HEK293 (cell line): Measurements from ENCODE around the gene ISM1.

Experiments
- CTCF ChIA-PET: fragments of 350-600 bp; formaldehyde crosslinking; extraction: SDS; loops from one replicate; lab custom pipeline; 2021; ENCODE audit warnings: antibody characterized with exemption; lab: Yijun Ruan, JAX
- POLR2A ChIA-PET: fragments of 300-600 bp; formaldehyde crosslinking; extraction: SDS; loops from one replicate; lab custom pipeline; 2020; ENCODE audit warnings: antibody characterized with exemption, inconsistent platforms; lab: Yijun Ruan, JAX
- H3K27ac ChIP-seq: fragments of 200-500 bp; sonication (Bioruptor generic); 2 replicates; pipeline ENCODE4 v1.5.1; 2014; ENCODE audit warnings: low read depth, low read length, control low read depth, inconsistent platforms; ENCODE audit errors: extremely low read depth
- H3K36me3 ChIP-seq, 2 experiments: fragments of 200-500 bp in 1 of 2; sonication (Bioruptor generic) in 1 of 2; 1 replicate in 1 of 2; 2 replicates in 1 of 2; pipeline ENCODE4 v1.5.1; 2014 to 2017; ENCODE audit warnings: inconsistent platforms in 2 of 2, low read length in 2 of 2; ENCODE audit not compliant: control insufficient read depth in 2 of 2, insufficient read depth in 1 of 2
- H3K4me1 ChIP-seq: fragments of 200-500 bp; sonication (Bioruptor generic); 2 replicates; pipeline ENCODE4 v1.5.1; 2014; ENCODE audit warnings: mild to moderate bottlenecking, low read length, inconsistent platforms; ENCODE audit not compliant: control insufficient read depth, insufficient read depth
- H3K4me3 ChIP-seq: 2 replicates; pipeline ENCODE4 v1.5.1; 2011; ENCODE audit warnings: low read depth, mild to moderate bottlenecking, control low read depth, low read length, moderate library complexity
- H3K9me3 ChIP-seq: fragments of 200-500 bp; sonication (Bioruptor generic); 2 replicates; pipeline ENCODE4 v1.5.1; 2014; ENCODE audit warnings: low read depth, low read length, inconsistent platforms; ENCODE audit not compliant: control insufficient read depth, insufficient read depth
- CTCF ChIP-seq: fragments of 450-650 bp; formaldehyde crosslinking; IDR thresholded peaks from 2 replicates; pipeline ENCODE4 v1.5.1; 2016; ENCODE audit warnings: missing biosample characterization, missing genetic modification characterization
- IKZF3 ChIP-seq: fragments of 450-650 bp; IDR thresholded peaks from 2 replicates; pipeline ENCODE4 v1.5.0; 2018; ENCODE audit warnings: missing biosample characterization, mild to moderate bottlenecking, missing genetic modification characterization, moderate library complexity
- KLF1 ChIP-seq: fragments of 450-650 bp; formaldehyde crosslinking; IDR thresholded peaks from 2 replicates; pipeline ENCODE4 v1.5.1; 2016; ENCODE audit warnings: missing biosample characterization, missing genetic modification characterization
- KLF7 ChIP-seq: fragments of 450-650 bp; formaldehyde crosslinking; IDR thresholded peaks from 2 replicates; pipeline ENCODE4 v1.5.1; 2016; ENCODE audit warnings: missing biosample characterization, missing genetic modification characterization, borderline replicate concordance
- TCF7L2 ChIP-seq: IDR thresholded peaks from 2 replicates; pipeline ENCODE4 v1.6.1; 2011; ENCODE audit warnings: low read depth, mild to moderate bottlenecking, inconsistent platforms, low read length, moderate library complexity, borderline replicate concordance
- ZNF138 ChIP-seq: fragments of 450-650 bp; formaldehyde crosslinking; IDR thresholded peaks from 2 replicates; pipeline ENCODE4 v1.5.1; 2016; ENCODE audit warnings: missing biosample characterization, missing genetic modification characterization, borderline replicate concordance
- ZNF146 ChIP-seq: fragments of 450-650 bp; formaldehyde crosslinking; IDR thresholded peaks from 2 replicates; pipeline ENCODE4 v1.5.1; 2016; ENCODE audit warnings: missing biosample characterization, missing genetic modification characterization
- ZNF2 ChIP-seq: fragments of 450-650 bp; formaldehyde crosslinking; IDR thresholded peaks from 2 replicates; pipeline ENCODE4 v1.5.1; 2016; ENCODE audit warnings: missing biosample characterization, missing genetic modification characterization
- ZNF335 ChIP-seq: fragments of 450-650 bp; formaldehyde crosslinking; conservative IDR thresholded peaks from 2 replicates; pipeline ENCODE4 v1.5.1; 2016; ENCODE audit warnings: missing biosample characterization, missing genetic modification characterization
- ZNF398 ChIP-seq: fragments of 450-650 bp; formaldehyde crosslinking; IDR thresholded peaks from 2 replicates; pipeline ENCODE4 v1.5.1; 2017; ENCODE audit warnings: missing biosample characterization, missing genetic modification characterization
- ZNF501 ChIP-seq: fragments of 450-650 bp; formaldehyde crosslinking; IDR thresholded peaks from 2 replicates; pipeline ENCODE4 v1.5.1; 2016; ENCODE audit warnings: missing biosample characterization, missing genetic modification characterization
- ZNF513 ChIP-seq: fragments of 450-650 bp; IDR thresholded peaks from 2 replicates; pipeline ENCODE4 v1.5.1; 2018; ENCODE audit warnings: missing biosample characterization, missing genetic modification characterization
- ZNF530 ChIP-seq: fragments of 450-650 bp; formaldehyde crosslinking; IDR thresholded peaks from 2 replicates; pipeline ENCODE4 v1.5.1; 2016; ENCODE audit warnings: low read depth, missing biosample characterization, missing genetic modification characterization
- ZNF560 ChIP-seq: fragments of 450-650 bp; formaldehyde crosslinking; IDR thresholded peaks from 2 replicates; pipeline ENCODE4 v1.5.1; 2017; ENCODE audit warnings: missing biosample characterization, missing genetic modification characterization, borderline replicate concordance
- ZNF626 ChIP-seq: fragments of 450-650 bp; sonication (Bioruptor Pico); formaldehyde crosslinking; IDR thresholded peaks from 2 replicates; pipeline ENCODE4 v1.5.1; 2018; ENCODE audit warnings: missing biosample characterization, missing genetic modification characterization, inconsistent platforms
- ZNF654 ChIP-seq: fragments of 450-650 bp; formaldehyde crosslinking; IDR thresholded peaks from 2 replicates; pipeline ENCODE4 v1.5.1; 2016; ENCODE audit warnings: low read depth, missing biosample characterization, missing genetic modification characterization

The ISM1 gene

GRCh38 chr20:13321416-13321815, 100.3 kb downstream of the ISM1 start (continued):
- TF ChIP-seq TCF7L2 (no peak), KLF1 (tag by site-specific recombination) (no peak), ZNF560 (no peak), ZNF398 (tag by site-specific recombination) (no peak), ZNF513 (tag by site-specific recombination) (no peak), ZNF146 (tag by site-specific recombination) (no peak)

- Histone ChIP-seq H3K4me3 (no peak overlapping the region), H3K9me3 (no peaks in the 10 kb centered on the region), H3K36me3 (no peaks in the 10 kb centered on the region), H3K27ac (no peak overlapping the region), H3K4me1 (no peaks in the 10 kb centered on the region)
- ChIA-PET CTCF (interaction anchor here (0.6 to 2.1 kb wide), 4 partner anchors 20 to 449 kb away, joined by 3 to 10 read pairs (median 4); no protein-coding TSS in a partner anchor), POLR2A (no interaction called here)
- TF ChIP-seq KLF7 (tag by site-specific recombination) (no peak), ZNF501 (no peak), ZNF138 (no peak), IKZF3 (tag by site-specific recombination) (no peak), ZNF626 (tag by site-specific recombination) (no peak), ZNF398 (tag by site-specific recombination) (no peak)
Observed at GRCh38 chr20:13322198-13322597, 101.1 kb downstream of the ISM1 start.

GRCh38 chr20:13322621-13323020, 101.5 kb downstream of the ISM1 start:
- POLR2A ChIA-PET: no interaction called here

GRCh38 chr20:13325033-13325432, 104.0 kb downstream of the ISM1 start:
- Histone ChIP-seq H3K9me3 (no peaks in the 10 kb centered on the region), H3K36me3 (no peaks in the 10 kb centered on the region), H3K27ac (no peak overlapping the region), H3K4me1 (no peaks in the 10 kb centered on the region), H3K4me3 (no peak overlapping the region)
- CTCF ChIA-PET: interaction anchor here (0.6 to 1.8 kb wide), 11 partner anchors 9 to 722 kb away, joined by 3 to 23 read pairs (median 4); no protein-coding TSS in a partner anchor
- POLR2A ChIA-PET: no interaction called here
- TF ChIP-seq ZNF654 (tag by site-specific recombination): peak; percentile 31
- TF ChIP-seq ZNF335: no peak
- TF ChIP-seq ZNF2 (tag by site-specific recombination): no peak
- 0 out of 2 replicates have a peak, but pooled peaks have one; percentile 23 for TF ChIP-seq CTCF (tag by site-specific recombination)

More at GRCh38 chr20:13322621-13323020, 101.5 kb downstream of the ISM1 start:
- TF ChIP-seq ZNF530 (no peak), TCF7L2 (0 out of 2 replicates have a peak, but pooled peaks have one; percentile 39)
- TF ChIP-seq, all 188 proteins: peak for 1
- no peaks in the 10 kb centered on the region for H3K4me1 ChIP-seq
- H3K27ac ChIP-seq: no peak overlapping the region
- no peaks in the 10 kb centered on the region for H3K36me3 ChIP-seq
- CTCF ChIA-PET: interaction anchor here (0.6 to 2.1 kb wide), 6 partner anchors 20 to 449 kb away, joined by 3 to 10 read pairs (median 3); no protein-coding TSS in a partner anchor
- no peaks in the 10 kb centered on the region for H3K9me3 ChIP-seq
- no peak overlapping the region for H3K4me3 ChIP-seq
